GM12892 (cell line): ENCODE measurements around the gene ZNF436. TPM values are rescaled to one million over a fixed set of nuclear protein-coding genes. Genes with fewer than 3 reads are reported as not detected.

Source experiments
- DNase-seq: peaks from one replicate; pipeline ENCODE4 v3.0.0; 2011; ENCODE audit not compliant: insufficient read length
- FAIRE-seq: peaks from 2 replicates; lab custom pipeline; 2011; peaks lifted over from hg19 to GRCh38; lab: Jason Lieb, UNC
- POLR2A ChIP-seq: IDR thresholded peaks from 2 replicates; pipeline ENCODE4 v1.6.1; 2011; ENCODE audit warnings: low read depth, low read length, control low read depth
- POLR2AphosphoS5 ChIP-seq: IDR thresholded peaks from 2 replicates; pipeline ENCODE4 v1.6.1; 2011; ENCODE audit warnings: low read depth, low read length, control low read depth
- TAF1 ChIP-seq: IDR thresholded peaks from 2 replicates; pipeline ENCODE4 v1.6.1; 2011; ENCODE audit warnings: low read depth, mild to moderate bottlenecking, control low read depth, low read length, borderline replicate concordance
- polyA plus RNA-seq: library from polyadenylated mRNA; unstranded; fragments of >200 nt; gene quantifications from one replicate; pipeline ENCODE4 v1.2.1, GENCODE V29; 2012; ENCODE audit warnings: missing spikeins, inconsistent platforms; ENCODE audit not compliant: missing spikeins

ZNF436 gene
- polyA plus RNA-seq = 2.3 TPM

GRCh38 chr1:23369335-23370013 lies at the start of gene ZNF436:
ZNF436 (minus strand) TSS chr1:23369836; CDS start chr1:23368005, 1,831 bp downstream.
- TF ChIP-seq POLR2AphosphoS5 (no peak), TAF1 (no peak), POLR2A (no peak)
- DNase-seq (no peak), FAIRE-seq (peak; percentile 46)

- TF ChIP-seq TAF1 = no peak
- no peak for TF ChIP-seq POLR2A
- TF ChIP-seq POLR2AphosphoS5 = no peak
These were observed 49.5 kb upstream of the ZNF436 start for GRCh38 chr1:23419180-23419579.

GRCh38 chr1:23417570-23417969 lies 47.9 kb upstream of the ZNF436 start:
- TF ChIP-seq POLR2A = no peak
- no peak for TF ChIP-seq TAF1
- TF ChIP-seq POLR2AphosphoS5 = no peak
- no peak for FAIRE-seq
- no peak for DNase-seq

More at GRCh38 chr1:23419180-23419579, 49.5 kb upstream of the ZNF436 start:
- FAIRE-seq (no peak), DNase-seq (no peak)

GRCh38 chr1:23416964-23417363 lies 47.3 kb upstream of the ZNF436 start:
- no peak for FAIRE-seq
- TF ChIP-seq POLR2AphosphoS5 (no peak), POLR2A (no peak), TAF1 (no peak)
- no peak for DNase-seq

GRCh38 chr1:23408797-23409290 lies 39.2 kb upstream of the ZNF436 start:
- no peak for TF ChIP-seq POLR2A
- no peak for TF ChIP-seq TAF1
- TF ChIP-seq POLR2AphosphoS5 = no peak
- FAIRE-seq (no peak), DNase-seq (no peak)

- no peak for FAIRE-seq
- no peak for DNase-seq
- no peak for TF ChIP-seq POLR2A
These were observed 37.5 kb upstream of the ZNF436 start for GRCh38 chr1:23407016-23407630.

- TF ChIP-seq POLR2AphosphoS5 (no peak), POLR2A (no peak), TAF1 (no peak)
- no peak for DNase-seq
- FAIRE-seq = no peak
These were observed 36.3 kb upstream of the ZNF436 start for GRCh38 chr1:23405946-23406345.

GRCh38 chr1:23403735-23404486 lies 34.3 kb upstream of the ZNF436 start:
- TF ChIP-seq TAF1 (no peak), POLR2AphosphoS5 (no peak)
- DNase-seq (peak; percentile 68), FAIRE-seq (peak; percentile 97)

- FAIRE-seq = no peak
These were observed 33.7 kb upstream of the ZNF436 start for GRCh38 chr1:23403355-23403734.

GRCh38 chr1:23403038-23403336 lies 33.4 kb upstream of the ZNF436 start:
- DNase-seq = no peak
- TF ChIP-seq POLR2A (no peak), TAF1 (no peak), POLR2AphosphoS5 (no peak)
- FAIRE-seq = no peak

More at GRCh38 chr1:23403355-23403734, 33.7 kb upstream of the ZNF436 start:
- TF ChIP-seq POLR2AphosphoS5 = no peak
- TF ChIP-seq TAF1 = no peak
- TF ChIP-seq POLR2A = no peak
- DNase-seq = no peak

- FAIRE-seq (no peak), DNase-seq (no peak)
- TF ChIP-seq POLR2A (no peak), TAF1 (no peak), POLR2AphosphoS5 (no peak)
These were observed 32.8 kb upstream of the ZNF436 start for GRCh38 chr1:23402286-23403037.
